Measurements from ENCODE around the gene RAB25.
A peak's percentile ranks its signal among the peaks of the same experiment; 100 is the strongest.
"Not testable (repeated sequence)": the region's sequence is repeated elsewhere in the genome, so short reads cannot be mapped to it uniquely, and the experiment has no call there.

RAB25 gene

DNA sequence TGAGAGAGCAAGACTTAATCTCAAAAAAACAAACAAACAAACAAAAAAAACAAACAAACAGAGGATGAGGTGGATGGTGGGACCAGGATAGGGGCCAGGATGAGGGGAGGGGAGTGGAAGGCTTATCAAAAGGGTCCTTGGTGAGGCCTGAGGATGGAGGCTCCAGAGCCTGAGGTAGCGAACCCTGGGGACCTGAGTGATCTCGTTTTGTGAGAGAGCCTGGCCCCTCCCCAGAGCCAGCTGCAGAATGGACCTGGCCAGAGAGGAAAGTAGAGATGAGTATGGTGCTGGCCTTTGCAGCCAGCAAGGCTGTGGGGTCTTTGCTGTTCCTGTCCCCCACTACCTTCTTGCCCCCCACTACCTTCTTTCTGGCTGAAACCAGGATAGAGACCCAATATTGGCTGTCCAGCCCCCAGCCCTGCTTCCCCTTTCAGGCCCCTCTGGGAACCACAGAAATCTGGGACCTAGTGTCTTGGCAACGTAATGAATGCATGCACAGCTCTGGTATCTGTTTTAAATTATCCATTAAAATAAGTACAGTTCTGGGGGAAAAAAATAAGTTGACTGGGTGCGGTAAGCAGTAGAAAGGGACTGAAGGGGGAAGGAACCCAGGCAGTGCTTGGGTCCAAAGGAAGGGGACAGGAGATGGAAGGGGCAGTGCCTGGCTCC lies 52.5 kb downstream of the RAB25 start:
- DNase-seq (ENCODE audit: low read depth): no peak
- no peak overlapping the region for H3K4me3 ChIP-seq (replicated peaks; ENCODE audit: low read depth, low read length)

DNA sequence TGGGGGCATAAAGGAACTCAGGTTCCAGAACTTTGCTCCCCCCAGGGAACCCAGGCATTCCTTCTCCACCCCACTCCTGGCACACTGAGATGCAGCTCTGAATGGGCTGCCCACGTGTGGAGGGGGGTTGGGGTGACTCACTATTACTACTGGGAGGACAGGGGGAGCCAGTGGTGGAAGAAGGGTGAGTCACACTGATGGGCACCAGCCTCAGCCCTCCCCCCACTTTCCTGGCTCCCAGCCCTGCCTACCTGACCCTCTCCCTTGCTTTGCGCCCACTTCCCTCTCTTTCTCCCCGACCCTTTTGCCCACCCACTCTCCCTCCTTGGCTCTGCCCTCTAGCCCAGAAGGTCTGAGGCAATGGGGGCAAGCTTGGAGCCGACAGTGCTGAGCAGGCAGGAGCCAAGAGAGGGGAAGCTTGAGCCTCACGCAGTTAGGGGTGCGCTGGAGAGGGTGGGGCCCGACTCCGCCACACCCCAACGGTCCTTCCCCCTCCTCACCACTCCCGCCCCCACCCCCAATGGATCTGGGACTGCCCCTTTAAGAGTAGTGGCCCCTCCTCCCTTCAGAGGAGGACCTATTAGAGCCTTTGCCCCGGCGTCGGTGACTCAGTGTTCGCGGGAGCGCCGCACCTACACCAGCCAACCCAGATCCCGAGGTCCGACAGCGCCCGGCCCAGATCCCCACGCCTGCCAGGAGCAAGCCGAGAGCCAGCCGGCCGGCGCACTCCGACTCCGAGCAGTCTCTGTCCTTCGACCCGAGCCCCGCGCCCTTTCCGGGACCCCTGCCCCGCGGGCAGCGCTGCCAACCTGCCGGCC lies 53.4 kb downstream of the RAB25 start, which contains the start of gene LMNA:
Gene LMNA, plus strand, starts transcription at position 611 of the 818 bp plus-strand sequence. CDS start 208 bp downstream, outside the sequence.
- peak within 1 kb of the TSS; percentile 99 for H3K4me3 ChIP-seq (replicated peaks; ENCODE audit: low read depth, low read length)
- TF ChIP-seq, protein P1, sequence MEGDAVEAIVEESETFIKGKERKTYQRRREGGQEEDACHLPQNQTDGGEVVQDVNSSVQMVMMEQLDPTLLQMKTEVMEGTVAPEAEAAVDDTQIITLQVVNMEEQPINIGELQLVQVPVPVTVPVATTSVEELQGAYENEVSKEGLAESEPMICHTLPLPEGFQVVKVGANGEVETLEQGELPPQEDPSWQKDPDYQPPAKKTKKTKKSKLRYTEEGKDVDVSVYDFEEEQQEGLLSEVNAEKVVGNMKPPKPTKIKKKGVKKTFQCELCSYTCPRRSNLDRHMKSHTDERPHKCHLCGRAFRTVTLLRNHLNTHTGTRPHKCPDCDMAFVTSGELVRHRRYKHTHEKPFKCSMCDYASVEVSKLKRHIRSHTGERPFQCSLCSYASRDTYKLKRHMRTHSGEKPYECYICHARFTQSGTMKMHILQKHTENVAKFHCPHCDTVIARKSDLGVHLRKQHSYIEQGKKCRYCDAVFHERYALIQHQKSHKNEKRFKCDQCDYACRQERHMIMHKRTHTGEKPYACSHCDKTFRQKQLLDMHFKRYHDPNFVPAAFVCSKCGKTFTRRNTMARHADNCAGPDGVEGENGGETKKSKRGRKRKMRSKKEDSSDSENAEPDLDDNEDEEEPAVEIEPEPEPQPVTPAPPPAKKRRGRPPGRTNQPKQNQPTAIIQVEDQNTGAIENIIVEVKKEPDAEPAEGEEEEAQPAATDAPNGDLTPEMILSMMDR (IDR thresholded peaks at IDR 0.05; ENCODE audit: low read length, missing control alignments): no peak
- peak; percentile 94 for DNase-seq (ENCODE audit: low read depth)

More for the DNA sequence above, 52.5 kb downstream of the RAB25 start:
- TF ChIP-seq, protein P1 (IDR thresholded peaks at IDR 0.05; ENCODE audit: low read length, missing control alignments): no peak

DNA sequence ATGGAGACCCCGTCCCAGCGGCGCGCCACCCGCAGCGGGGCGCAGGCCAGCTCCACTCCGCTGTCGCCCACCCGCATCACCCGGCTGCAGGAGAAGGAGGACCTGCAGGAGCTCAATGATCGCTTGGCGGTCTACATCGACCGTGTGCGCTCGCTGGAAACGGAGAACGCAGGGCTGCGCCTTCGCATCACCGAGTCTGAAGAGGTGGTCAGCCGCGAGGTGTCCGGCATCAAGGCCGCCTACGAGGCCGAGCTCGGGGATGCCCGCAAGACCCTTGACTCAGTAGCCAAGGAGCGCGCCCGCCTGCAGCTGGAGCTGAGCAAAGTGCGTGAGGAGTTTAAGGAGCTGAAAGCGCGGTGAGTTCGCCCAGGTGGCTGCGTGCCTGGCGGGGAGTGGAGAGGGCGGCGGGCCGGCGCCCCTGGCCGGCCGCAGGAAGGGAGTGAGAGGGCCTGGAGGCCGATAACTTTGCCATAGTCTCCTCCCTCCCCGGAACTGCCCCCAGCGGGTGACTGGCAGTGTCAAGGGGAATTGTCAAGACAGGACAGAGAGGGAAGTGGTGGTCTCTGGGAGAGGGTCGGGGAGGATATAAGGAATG lies 54.1 kb downstream of the RAB25 start:
- TF ChIP-seq, protein P1 (IDR thresholded peaks at IDR 0.05; ENCODE audit: low read length, missing control alignments): no peak

DNA sequence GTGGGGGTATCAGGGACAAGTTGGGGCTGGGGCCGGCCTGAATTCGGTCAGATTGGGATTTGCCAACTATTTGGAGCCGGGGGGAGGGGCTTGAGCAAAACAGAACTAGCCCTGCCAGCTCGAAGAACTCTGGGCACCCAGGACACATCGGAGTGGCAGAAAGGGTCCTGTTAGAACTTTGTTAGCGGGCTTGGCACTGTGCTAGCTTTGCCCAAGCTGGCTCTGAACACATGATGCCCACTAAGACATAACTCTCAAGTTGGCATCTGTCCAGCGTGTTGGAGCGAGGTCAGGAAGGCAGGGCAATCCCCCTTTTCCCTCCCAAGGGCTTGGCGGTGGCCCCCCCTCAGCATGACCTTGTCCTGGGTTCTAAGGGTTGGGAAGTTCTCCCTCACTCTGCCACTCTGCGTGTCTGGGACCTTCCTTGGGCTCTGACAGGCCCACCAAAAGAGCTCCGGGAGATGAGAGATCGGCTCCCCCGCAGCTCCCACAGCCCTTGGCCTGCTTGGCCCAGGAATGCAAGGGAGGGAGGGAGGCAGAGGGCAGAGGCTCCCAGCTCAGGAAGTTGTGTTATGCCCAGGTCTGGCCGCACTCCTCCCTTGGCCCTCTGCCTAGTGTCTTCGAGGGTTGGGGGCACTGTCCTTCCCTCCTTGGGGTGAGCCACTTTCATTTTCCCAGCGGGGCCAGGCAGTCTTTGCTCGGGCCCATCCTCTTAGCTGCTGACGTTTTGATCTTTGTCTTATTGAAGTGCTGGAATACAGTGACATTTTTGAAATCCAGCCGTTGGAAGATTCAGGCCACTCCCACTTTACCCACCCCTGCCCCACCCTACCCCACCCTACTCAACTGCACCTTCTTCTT lies 54.8 kb downstream of the RAB25 start:
- TF ChIP-seq, protein P1 (IDR thresholded peaks at IDR 0.05; ENCODE audit: low read length, missing control alignments): no peak
- DNase-seq (ENCODE audit: low read depth): peak; percentile 85
- peak overlapping the region; percentile 99 for H3K4me3 ChIP-seq (replicated peaks; ENCODE audit: low read depth, low read length)

More for the DNA sequence above, 54.1 kb downstream of the RAB25 start:
- peak overlapping the region; percentile 99 for H3K4me3 ChIP-seq (replicated peaks; ENCODE audit: low read depth, low read length)
- no peak for DNase-seq (ENCODE audit: low read depth)

DNA sequence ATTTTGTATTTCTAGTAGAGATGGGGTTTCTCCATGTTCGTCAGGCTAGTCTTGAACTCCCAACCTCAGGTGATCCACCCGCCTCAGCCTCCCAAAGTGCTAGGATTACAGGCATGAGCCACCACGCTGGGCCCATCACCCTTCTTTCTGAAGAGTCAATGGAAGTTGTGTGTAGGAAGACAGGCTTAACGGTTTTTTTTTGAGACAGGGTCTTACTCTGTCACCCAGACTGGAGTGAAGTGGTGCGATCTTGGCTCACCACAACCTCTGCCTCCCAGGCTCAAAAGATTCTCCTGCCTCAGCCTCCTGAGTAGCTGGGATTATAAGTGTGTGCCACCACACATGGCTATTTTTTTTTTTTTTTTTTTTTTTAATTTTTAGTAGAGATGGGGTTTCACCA lies 55.8 kb downstream of the RAB25 start:
- peak overlapping the region; percentile 99 for H3K4me3 ChIP-seq (replicated peaks; ENCODE audit: low read depth, low read length)
- DNase-seq (ENCODE audit: low read depth): not testable (repeated sequence)

DNA sequence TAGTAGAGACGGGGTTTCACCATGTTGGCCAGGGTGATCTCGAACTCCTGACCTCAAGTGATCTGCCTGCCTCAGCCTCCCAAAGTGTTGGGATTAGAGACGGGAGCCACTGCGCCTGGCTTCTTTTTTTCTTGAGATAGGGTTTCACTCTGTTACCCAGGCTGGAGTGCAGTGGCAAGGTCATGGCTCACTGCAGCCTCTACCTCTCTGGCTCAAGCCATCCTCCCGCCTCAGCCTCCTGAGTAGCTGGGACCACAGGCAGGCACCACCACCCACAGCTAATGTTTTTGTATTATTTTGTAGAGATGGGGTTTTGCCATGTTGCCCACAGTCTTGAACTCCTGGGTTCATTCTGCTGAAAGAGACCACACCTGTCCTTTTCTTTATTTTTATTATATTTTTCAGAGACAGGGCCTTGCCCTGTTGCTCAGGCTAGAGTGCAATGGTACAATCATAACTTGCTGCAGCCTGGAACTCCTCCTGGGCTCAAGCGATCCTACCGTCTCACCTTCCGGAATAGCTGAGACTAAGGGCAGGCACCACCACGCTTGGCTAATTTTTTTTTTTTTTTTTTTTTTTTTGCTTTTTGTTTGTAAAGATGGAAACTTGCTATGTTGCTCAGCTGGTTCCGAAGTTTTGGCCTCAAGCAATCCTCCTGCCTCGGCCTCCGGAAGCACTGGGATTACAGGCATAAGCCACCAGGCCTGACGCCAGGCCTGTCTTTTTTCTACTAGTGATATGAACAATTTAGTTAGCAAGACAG lies 56.6 kb downstream of the RAB25 start:
- DNase-seq (ENCODE audit: low read depth): no peak
- TF ChIP-seq, protein P1 (IDR thresholded peaks at IDR 0.05; ENCODE audit: low read length, missing control alignments): no peak
- peak overlapping the region; percentile 99 for H3K4me3 ChIP-seq (replicated peaks; ENCODE audit: low read depth, low read length)

All from fibroblast of pulmonary artery (primary cell).